ENCODE results near the gene ANKRD13B.

ANKRD13B gene

DNA sequence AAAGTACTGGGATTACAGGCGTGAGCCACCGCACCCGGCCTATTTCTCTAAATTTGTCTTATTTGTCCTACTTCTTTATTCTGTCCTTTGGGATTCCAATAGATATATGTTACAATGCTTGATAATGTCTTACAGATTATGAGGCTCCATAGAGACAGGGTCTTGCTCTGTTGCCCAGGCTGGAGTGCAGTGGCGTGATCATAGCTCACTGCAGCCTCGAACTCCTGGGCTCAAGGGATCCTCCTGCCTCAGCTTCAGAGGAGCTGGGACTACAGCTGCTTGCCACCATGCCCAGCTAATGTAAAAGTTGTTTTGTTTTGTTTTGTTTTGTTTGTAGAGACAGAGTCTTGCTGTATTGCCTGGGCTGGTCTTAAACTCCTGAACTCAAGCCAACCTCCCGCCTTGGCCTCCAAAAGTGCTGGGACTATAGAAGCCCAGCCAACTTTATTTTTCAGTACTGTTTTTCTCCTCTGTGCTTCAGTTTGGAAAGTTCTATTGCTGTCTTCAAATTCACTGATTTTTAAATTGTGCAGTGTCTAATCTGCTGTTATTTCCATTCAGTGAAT lies 10.3 kb downstream of the ANKRD13B start:
- peaks cover 3% of the 10 kb centered on the region for H3K36me3 ChIP-seq (ENCODE audit: insufficient read depth, low read length)
- no peak overlapping the region for H2AFZ ChIP-seq (ENCODE audit: low read depth, low read length)
- H3K4me3 ChIP-seq (ENCODE audit: low read length): no peak overlapping the region
- no peaks in the 10 kb centered on the region for H3K27me3 ChIP-seq (ENCODE audit: insufficient read depth, low read length)
- H3K4me1 ChIP-seq (ENCODE audit: insufficient read depth, low read length): no peaks in the 10 kb centered on the region
- no peaks in the 10 kb centered on the region for H3K9me3 ChIP-seq (ENCODE audit: low read length)

GRCh38 chr17:29607557-29608195 lies 14.7 kb downstream of the ANKRD13B start:
- H3K27me3 ChIP-seq (ENCODE audit: insufficient read depth, low read length): no peaks in the 10 kb centered on the region
- no peaks in the 10 kb centered on the region for H3K4me1 ChIP-seq (ENCODE audit: insufficient read depth, low read length)
- peaks cover 42% of the 10 kb centered on the region for H3K36me3 ChIP-seq (ENCODE audit: insufficient read depth, low read length)
- no peak overlapping the region for H3K4me3 ChIP-seq (ENCODE audit: low read length)
- H2AFZ ChIP-seq (ENCODE audit: low read depth, low read length): no peak overlapping the region
- H3K9me3 ChIP-seq (ENCODE audit: low read length): peaks cover 7% of the 10 kb centered on the region

DNA sequence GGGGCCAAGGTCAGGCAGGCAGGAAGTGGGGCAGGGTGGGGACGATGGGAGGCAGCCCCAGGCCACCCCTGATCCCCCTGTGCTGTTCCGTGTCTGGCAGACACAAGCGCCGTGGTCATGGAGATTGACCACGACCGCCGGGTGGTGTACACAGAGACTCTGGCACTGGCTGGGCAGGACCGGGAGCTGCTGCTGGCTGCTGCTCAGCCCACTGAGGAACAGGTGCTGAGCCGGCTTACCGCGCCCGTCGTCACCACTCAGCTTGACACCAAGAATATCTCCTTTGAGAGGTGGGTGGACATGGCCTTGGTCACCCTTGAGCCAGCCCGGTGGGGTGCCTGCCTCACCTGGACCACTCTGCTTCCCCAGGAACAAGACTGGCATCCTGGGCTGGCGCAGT lies 16.1 kb downstream of the ANKRD13B start:
- H3K9me3 ChIP-seq (ENCODE audit: low read length): peaks cover 10% of the 10 kb centered on the region
- peaks cover 51% of the 10 kb centered on the region for H3K36me3 ChIP-seq (ENCODE audit: insufficient read depth, low read length)
- H2AFZ ChIP-seq (ENCODE audit: low read depth, low read length): no peak overlapping the region
- H3K27me3 ChIP-seq (ENCODE audit: insufficient read depth, low read length): no peaks in the 10 kb centered on the region
- no peaks in the 10 kb centered on the region for H3K4me1 ChIP-seq (ENCODE audit: insufficient read depth, low read length)
- H3K4me3 ChIP-seq (ENCODE audit: low read length): no peak overlapping the region

DNA sequence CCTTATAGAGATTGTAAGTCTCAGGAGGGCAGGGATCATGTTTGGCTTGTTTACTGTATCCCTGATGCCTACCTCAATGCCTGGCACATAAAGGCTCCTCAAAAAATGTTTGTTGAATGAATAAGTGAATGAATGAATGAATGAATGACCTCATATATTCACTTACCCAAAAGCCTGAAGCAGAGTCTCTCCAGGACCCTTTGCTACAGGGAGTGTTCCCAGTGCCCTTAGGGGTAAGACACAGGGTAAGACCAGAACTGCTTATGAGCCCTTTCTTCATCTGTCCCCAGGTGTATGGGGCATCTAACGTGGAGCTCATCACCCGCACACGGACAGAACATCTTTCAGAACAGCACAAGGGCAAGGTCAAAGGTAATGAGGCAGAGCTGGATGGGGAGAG lies 17.5 kb downstream of the ANKRD13B start:
- H3K36me3 ChIP-seq (ENCODE audit: insufficient read depth, low read length): peaks cover 56% of the 10 kb centered on the region
- no peaks in the 10 kb centered on the region for H3K27me3 ChIP-seq (ENCODE audit: insufficient read depth, low read length)

DNA sequence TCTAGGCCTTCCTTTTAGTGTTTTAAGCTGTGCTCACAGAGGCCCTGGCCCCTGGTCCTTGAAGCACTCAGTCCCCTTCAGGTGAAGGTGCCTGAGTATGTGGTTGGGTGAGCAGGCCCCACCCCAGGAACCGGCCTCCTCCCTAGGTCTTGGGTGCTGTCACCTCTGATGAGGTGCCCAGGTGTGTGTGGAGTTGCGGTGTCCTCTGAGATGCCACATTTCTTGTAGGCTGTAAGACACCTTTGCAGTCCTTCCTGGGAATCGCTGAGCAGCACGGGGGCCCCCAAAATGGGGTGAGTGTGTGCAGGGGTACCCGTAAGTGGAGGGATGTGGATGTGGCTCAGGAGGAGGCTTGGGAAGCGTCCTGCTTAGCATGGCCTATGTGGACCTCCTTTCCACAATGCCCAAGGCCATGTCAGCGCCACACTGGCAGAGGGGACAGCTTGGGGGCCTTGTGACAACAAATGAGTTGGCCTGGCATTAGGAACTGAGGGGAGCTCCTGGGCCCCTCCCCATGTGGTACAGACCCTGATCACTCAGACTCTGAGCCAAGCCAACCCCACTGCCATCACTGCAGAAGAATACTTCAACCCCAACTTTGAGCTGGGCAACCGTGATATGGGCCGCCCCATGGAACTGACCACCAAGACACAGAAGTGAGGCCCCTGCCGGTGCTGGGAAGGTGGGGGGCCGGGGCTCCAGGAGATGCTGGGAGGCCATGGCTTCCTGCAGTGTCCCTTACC lies 18.6 kb downstream of the ANKRD13B start:
- H3K36me3 ChIP-seq (ENCODE audit: insufficient read depth, low read length): peaks cover 56% of the 10 kb centered on the region
- H3K4me1 ChIP-seq (ENCODE audit: insufficient read depth, low read length): no peaks in the 10 kb centered on the region

More for the DNA sequence above, 17.5 kb downstream of the ANKRD13B start:
- peaks cover 10% of the 10 kb centered on the region for H3K9me3 ChIP-seq (ENCODE audit: low read length)
- H3K4me1 ChIP-seq (ENCODE audit: insufficient read depth, low read length): no peaks in the 10 kb centered on the region
- H3K4me3 ChIP-seq (ENCODE audit: low read length): no peak overlapping the region
- no peak overlapping the region for H2AFZ ChIP-seq (ENCODE audit: low read depth, low read length)

DNA sequence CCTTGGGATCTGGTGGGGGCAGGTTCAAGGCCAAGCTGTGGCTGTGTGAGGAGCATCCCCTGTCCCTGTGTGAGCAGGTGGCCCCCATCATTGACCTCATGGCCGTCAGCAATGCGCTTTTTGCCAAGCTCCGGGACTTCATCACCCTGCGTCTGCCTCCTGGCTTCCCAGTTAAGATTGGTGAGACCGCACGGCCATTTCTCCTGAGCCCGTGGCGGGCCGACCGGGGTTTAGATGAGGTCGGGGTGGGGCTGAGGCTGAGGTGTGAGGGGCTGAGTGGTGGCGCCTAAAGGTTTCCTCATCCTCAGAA lies 19.1 kb downstream of the ANKRD13B start:
- Histone ChIP-seq H3K36me3 (ENCODE audit: insufficient read depth, low read length) (peaks cover 56% of the 10 kb centered on the region), H2AFZ (ENCODE audit: low read depth, low read length) (no peak overlapping the region), H3K9me3 (ENCODE audit: low read length) (peaks cover 13% of the 10 kb centered on the region), H3K27me3 (ENCODE audit: insufficient read depth, low read length) (no peaks in the 10 kb centered on the region), H3K4me3 (ENCODE audit: low read length) (no peak overlapping the region), H3K4me1 (ENCODE audit: insufficient read depth, low read length) (no peaks in the 10 kb centered on the region)

More for the DNA sequence above, 18.6 kb downstream of the ANKRD13B start:
- Histone ChIP-seq H3K9me3 (ENCODE audit: low read length) (peaks cover 13% of the 10 kb centered on the region), H3K4me3 (ENCODE audit: low read length) (no peak overlapping the region), H2AFZ (ENCODE audit: low read depth, low read length) (no peak overlapping the region), H3K27me3 (ENCODE audit: insufficient read depth, low read length) (no peaks in the 10 kb centered on the region)

DNA sequence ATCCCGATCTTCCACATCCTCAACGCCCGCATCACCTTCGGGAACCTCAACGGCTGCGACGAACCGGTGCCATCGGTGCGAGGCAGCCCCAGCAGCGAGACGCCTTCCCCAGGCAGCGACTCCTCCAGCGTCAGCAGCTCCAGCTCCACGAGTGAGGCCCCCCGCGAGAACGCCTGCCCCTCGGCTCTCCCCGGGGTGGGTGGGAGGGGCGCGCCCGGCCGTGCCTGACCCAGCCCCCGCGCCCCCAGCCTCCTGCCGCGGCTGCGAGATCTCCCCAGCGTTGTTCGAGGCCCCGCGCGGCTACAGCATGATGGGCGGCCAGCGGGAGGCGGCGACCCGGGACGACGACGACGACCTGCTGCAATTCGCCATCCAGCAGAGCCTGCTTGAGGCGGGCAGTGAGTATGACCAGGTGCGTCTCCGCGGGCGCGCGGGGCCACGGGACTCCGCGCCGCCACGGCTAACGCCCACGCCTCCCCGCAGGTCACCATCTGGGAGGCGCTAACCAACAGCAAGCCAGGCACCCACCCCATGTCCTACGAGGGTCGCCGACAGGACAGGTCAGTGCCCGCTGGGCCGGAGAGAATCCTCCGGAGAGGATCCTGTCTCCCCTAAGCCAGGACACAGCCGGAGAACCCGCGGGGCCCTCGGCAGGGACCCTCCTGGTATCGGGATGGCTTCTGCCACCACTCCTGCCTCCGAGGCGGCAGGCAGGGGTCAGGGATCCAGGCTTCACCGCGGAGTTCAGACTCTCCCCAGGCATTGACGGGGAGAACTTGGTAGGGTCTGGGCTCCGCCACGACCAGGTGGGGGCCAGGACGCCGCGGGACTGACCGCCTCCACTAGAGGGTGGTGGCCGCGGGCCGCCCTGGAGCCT lies 19.7 kb downstream of the ANKRD13B start:
- Histone ChIP-seq H2AFZ (ENCODE audit: low read depth, low read length) (no peak overlapping the region), H3K27me3 (ENCODE audit: insufficient read depth, low read length) (no peaks in the 10 kb centered on the region), H3K9me3 (ENCODE audit: low read length) (peaks cover 13% of the 10 kb centered on the region), H3K4me1 (ENCODE audit: insufficient read depth, low read length) (no peaks in the 10 kb centered on the region), H3K4me3 (ENCODE audit: low read length) (no peak overlapping the region), H3K36me3 (ENCODE audit: insufficient read depth, low read length) (peaks cover 56% of the 10 kb centered on the region)

DNA sequence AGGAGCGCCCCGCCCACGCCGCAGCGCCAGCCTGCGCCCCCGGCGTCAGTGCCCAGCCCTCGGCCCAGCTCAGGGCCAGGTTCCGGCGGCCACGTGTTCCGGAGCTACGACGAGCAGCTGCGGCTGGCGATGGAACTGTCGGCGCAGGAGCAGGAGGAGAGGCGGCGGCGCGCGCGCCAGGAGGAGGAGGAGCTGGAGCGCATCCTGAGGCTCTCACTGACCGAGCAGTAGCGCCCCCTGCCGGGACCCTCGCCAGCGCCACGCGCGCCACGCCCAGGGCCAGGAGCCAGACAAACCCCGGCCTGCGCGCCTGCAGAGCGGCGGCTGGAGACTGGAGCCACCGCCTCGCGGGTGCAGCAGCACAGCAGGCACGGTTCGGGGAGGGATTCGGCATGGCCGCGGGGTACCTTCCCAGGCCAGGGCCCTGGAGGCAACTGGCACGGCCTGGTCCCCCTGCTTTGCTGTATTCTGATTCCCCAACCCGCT lies 20.5 kb downstream of the ANKRD13B start:
- Histone ChIP-seq H2AFZ (ENCODE audit: low read depth, low read length) (no peak overlapping the region), H3K27me3 (ENCODE audit: insufficient read depth, low read length) (no peaks in the 10 kb centered on the region), H3K4me1 (ENCODE audit: insufficient read depth, low read length) (no peaks in the 10 kb centered on the region), H3K4me3 (ENCODE audit: low read length) (no peak overlapping the region), H3K9me3 (ENCODE audit: low read length) (peaks cover 13% of the 10 kb centered on the region), H3K36me3 (ENCODE audit: insufficient read depth, low read length) (peaks cover 51% of the 10 kb centered on the region)

DNA sequence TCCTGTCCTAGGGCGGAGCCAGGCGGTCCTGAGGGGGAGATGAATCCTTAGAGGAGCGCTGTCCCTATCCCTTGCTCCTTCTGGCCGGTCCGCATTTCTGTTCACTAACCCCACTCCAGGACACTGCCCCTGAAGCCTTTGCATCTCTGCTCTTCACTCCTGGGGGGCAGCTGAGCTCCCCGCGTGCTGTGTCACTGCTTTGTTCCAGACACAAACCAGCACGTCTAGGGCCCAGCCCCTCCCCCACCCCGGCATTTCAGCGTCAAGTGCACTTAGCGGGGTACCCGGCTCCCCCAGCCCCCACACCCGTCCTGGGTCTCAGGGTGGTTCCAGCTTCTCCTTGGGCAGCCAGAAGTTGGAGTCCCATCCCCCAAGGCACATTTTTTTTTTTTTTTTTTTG lies 20.9 kb downstream of the ANKRD13B start:
- peaks cover 13% of the 10 kb centered on the region for H3K9me3 ChIP-seq (ENCODE audit: low read length)
- no peak overlapping the region for H2AFZ ChIP-seq (ENCODE audit: low read depth, low read length)
- no peak overlapping the region for H3K4me3 ChIP-seq (ENCODE audit: low read length)
- no peaks in the 10 kb centered on the region for H3K27me3 ChIP-seq (ENCODE audit: insufficient read depth, low read length)
- peaks cover 47% of the 10 kb centered on the region for H3K36me3 ChIP-seq (ENCODE audit: insufficient read depth, low read length)
- H3K4me1 ChIP-seq (ENCODE audit: insufficient read depth, low read length): no peaks in the 10 kb centered on the region

GRCh38 chr17:29614349-29615047 lies 21.6 kb downstream of the ANKRD13B start:
- no peaks in the 10 kb centered on the region for H3K4me1 ChIP-seq (ENCODE audit: insufficient read depth, low read length)
- H3K36me3 ChIP-seq (ENCODE audit: insufficient read depth, low read length): peaks cover 41% of the 10 kb centered on the region
- no peak overlapping the region for H3K4me3 ChIP-seq (ENCODE audit: low read length)
- H2AFZ ChIP-seq (ENCODE audit: low read depth, low read length): no peak overlapping the region
- no peaks in the 10 kb centered on the region for H3K27me3 ChIP-seq (ENCODE audit: insufficient read depth, low read length)
- peaks cover 13% of the 10 kb centered on the region for H3K9me3 ChIP-seq (ENCODE audit: low read length)

GRCh38 chr17:29615048-29615385 lies 22.1 kb downstream of the ANKRD13B start:
- H3K27me3 ChIP-seq (ENCODE audit: insufficient read depth, low read length): no peaks in the 10 kb centered on the region
- peaks cover 13% of the 10 kb centered on the region for H3K9me3 ChIP-seq (ENCODE audit: low read length)
- peaks cover 38% of the 10 kb centered on the region for H3K36me3 ChIP-seq (ENCODE audit: insufficient read depth, low read length)
- no peak overlapping the region for H2AFZ ChIP-seq (ENCODE audit: low read depth, low read length)
- H3K4me1 ChIP-seq (ENCODE audit: insufficient read depth, low read length): no peaks in the 10 kb centered on the region
- H3K4me3 ChIP-seq (ENCODE audit: low read length): no peak overlapping the region

GRCh38 chr17:29615492-29616299 lies 22.8 kb downstream of the ANKRD13B start:
- H3K9me3 ChIP-seq (ENCODE audit: low read length): peaks cover 13% of the 10 kb centered on the region
- peaks cover 33% of the 10 kb centered on the region for H3K36me3 ChIP-seq (ENCODE audit: insufficient read depth, low read length)
- H3K27me3 ChIP-seq (ENCODE audit: insufficient read depth, low read length): no peaks in the 10 kb centered on the region
- H2AFZ ChIP-seq (ENCODE audit: low read depth, low read length): no peak overlapping the region
- no peaks in the 10 kb centered on the region for H3K4me1 ChIP-seq (ENCODE audit: insufficient read depth, low read length)
- H3K4me3 ChIP-seq (ENCODE audit: low read length): no peak overlapping the region
